ENCODE data around the gene SIRT5.

Gene SIRT5

GRCh38 chr6:13574571-13575376, at the start of gene SIRT5:
Gene SIRT5, plus strand, starts transcription at chr6:13574601. Its CDS starts 9,510 bp downstream, at chr6:13584111.
- DNase-seq (ENCODE audit: low read depth in 2 of 2, low spot score in 1 of 2), result peak in 1 of 2 donors; percentile 52

- no peak for DNase-seq (ENCODE audit: low read depth in 2 of 2, low spot score in 1 of 2)
Measured at GRCh38 chr6:13524801-13525508, 49.4 kb upstream of the SIRT5 start.

GRCh38 chr6:13526357-13526726, 48.1 kb upstream of the SIRT5 start:
- no peak for DNase-seq (ENCODE audit: low read depth in 2 of 2, low spot score in 1 of 2)

GRCh38 chr6:13526727-13527670, 47.4 kb upstream of the SIRT5 start:
- DNase-seq (ENCODE audit: low read depth in 2 of 2, low spot score in 1 of 2), result no peak

GRCh38 chr6:13527671-13528056, 46.7 kb upstream of the SIRT5 start:
- no peak for DNase-seq (ENCODE audit: low read depth in 2 of 2, low spot score in 1 of 2)

GRCh38 chr6:13528232-13528631, 46.2 kb upstream of the SIRT5 start:
- DNase-seq (ENCODE audit: low read depth in 2 of 2, low spot score in 1 of 2), result no peak

- no peak for DNase-seq (ENCODE audit: low read depth in 2 of 2, low spot score in 1 of 2)
Measured at GRCh38 chr6:13528777-13529343, 45.5 kb upstream of the SIRT5 start.

GRCh38 chr6:13531956-13532355, 42.4 kb upstream of the SIRT5 start:
- no peak for DNase-seq (ENCODE audit: low read depth in 2 of 2, low spot score in 1 of 2)

GRCh38 chr6:13534536-13534935, 39.9 kb upstream of the SIRT5 start:
- no peak for DNase-seq (ENCODE audit: low read depth in 2 of 2, low spot score in 1 of 2)

GRCh38 chr6:13535306-13535705, 39.1 kb upstream of the SIRT5 start:
- no peak for DNase-seq (ENCODE audit: low read depth in 2 of 2, low spot score in 1 of 2)

- no peak for DNase-seq (ENCODE audit: low read depth in 2 of 2, low spot score in 1 of 2)
Measured at GRCh38 chr6:13536796-13537526, 37.4 kb upstream of the SIRT5 start.

GRCh38 chr6:13537527-13537897, 36.9 kb upstream of the SIRT5 start:
- DNase-seq (ENCODE audit: low read depth in 2 of 2, low spot score in 1 of 2), result no peak

GRCh38 chr6:13538084-13538483, 36.3 kb upstream of the SIRT5 start:
- DNase-seq (ENCODE audit: low read depth in 2 of 2, low spot score in 1 of 2), result no peak

GRCh38 chr6:13538600-13538999, 35.8 kb upstream of the SIRT5 start:
- no peak for DNase-seq (ENCODE audit: low read depth in 2 of 2, low spot score in 1 of 2)

GRCh38 chr6:13539572-13539971, 34.8 kb upstream of the SIRT5 start:
- no peak for DNase-seq (ENCODE audit: low read depth in 2 of 2, low spot score in 1 of 2)

GRCh38 chr6:13541496-13541895, 32.9 kb upstream of the SIRT5 start:
- no peak for DNase-seq (ENCODE audit: low read depth in 2 of 2, low spot score in 1 of 2)

GRCh38 chr6:13544454-13545186, 29.8 kb upstream of the SIRT5 start:
- DNase-seq (ENCODE audit: low read depth in 2 of 2, low spot score in 1 of 2), result no peak

GRCh38 chr6:13545885-13546284, 28.5 kb upstream of the SIRT5 start:
- no peak for DNase-seq (ENCODE audit: low read depth in 2 of 2, low spot score in 1 of 2)

GRCh38 chr6:13548500-13549210, 25.7 kb upstream of the SIRT5 start:
- no peak for DNase-seq (ENCODE audit: low read depth in 2 of 2, low spot score in 1 of 2)
